CD4-positive, alpha-beta memory T cell (primary cell): Measurements from ENCODE around the gene BOD1L2. TPM values are rescaled to one million over a fixed set of nuclear protein-coding genes. Genes with fewer than 3 reads are reported as not detected.

Source experiments
- CTCF ChIA-PET: fragments of 350-600 bp; sonication (Branson Sonifier 250); formaldehyde crosslinking; loops from one replicate; lab custom pipeline; 2021; ENCODE audit warnings: inconsistent platforms; ENCODE audit not compliant: partially characterized antibody; lab: Charles Lee
- POLR2A ChIA-PET: fragments of 350-600 bp; sonication (Branson Sonifier 250); formaldehyde crosslinking; loops from one replicate; lab custom pipeline; 2021; ENCODE audit not compliant: partially characterized antibody; lab: Charles Lee
- DNase-seq, 5 donors: peaks; one replicate each; pipeline versions ENCODE4 v3.0.0 to v3.0.0-alpha.2; 2020 to 2022; ENCODE audit warnings: mixed read lengths in 1 of 5
- H3K27ac ChIP-seq: one replicate; pipeline ENCODE4 v1.7.0; 2013; ENCODE audit warnings: low read depth, low read length
- H3K27me3 ChIP-seq: 2 replicates; pipeline ENCODE4 v1.7.0; 2013; ENCODE audit warnings: mild to moderate bottlenecking, low read length, moderate library complexity; ENCODE audit not compliant: insufficient read depth
- H3K36me3 ChIP-seq: 2 replicates; pipeline ENCODE4 v1.7.0; 2013; ENCODE audit warnings: mild to moderate bottlenecking, low read length, moderate library complexity; ENCODE audit not compliant: insufficient read depth
- H3K4me1 ChIP-seq: 2 replicates; pipeline ENCODE4 v1.7.0; 2013; ENCODE audit warnings: mild to moderate bottlenecking, low read length, moderate library complexity; ENCODE audit not compliant: insufficient read depth
- H3K4me3 ChIP-seq, 2 donors: one replicate each; pipeline ENCODE4 v1.7.0; 2013; ENCODE audit warnings: low read length in 2 of 2, mild to moderate bottlenecking in 1 of 2
- H3K9me3 ChIP-seq, 2 donors: one replicate each; pipeline ENCODE4 v1.7.0; 2013; ENCODE audit warnings: low read length in 2 of 2, control low read depth in 1 of 2; ENCODE audit not compliant: control insufficient read depth in 1 of 2
- H3K27ac Mint-ChIP-seq, 7 donors: one replicate each; pipeline ENCODE4 v1.8.0; 2020 to 2021; ENCODE audit warnings: mixed read lengths in 7 of 7, mild to moderate bottlenecking in 6 of 7, inconsistent platforms in 3 of 7, moderate library complexity in 3 of 7
- H3K27me3 Mint-ChIP-seq, 2 donors: one replicate each; pipeline ENCODE4 v1.8.0; 2020 to 2021; ENCODE audit warnings: mixed read lengths in 2 of 2
- H3K36me3 Mint-ChIP-seq, 2 donors: one replicate each; pipeline ENCODE4 v1.8.0; 2020 to 2021; ENCODE audit warnings: mixed read lengths in 2 of 2, inconsistent platforms in 1 of 2, mild to moderate bottlenecking in 1 of 2
- H3K4me1 Mint-ChIP-seq, 4 donors: one replicate each; pipeline ENCODE4 v1.8.0; 2020 to 2021; ENCODE audit warnings: mixed read lengths in 4 of 4, mild to moderate bottlenecking in 1 of 4
- H3K4me3 Mint-ChIP-seq, 8 donors: one replicate each; pipeline ENCODE4 v1.8.0; 2020 to 2021; ENCODE audit warnings: mixed read lengths in 8 of 8, mild to moderate bottlenecking in 7 of 8, moderate library complexity in 6 of 8, inconsistent platforms in 3 of 8
- H3K9me3 Mint-ChIP-seq, 8 donors: one replicate each; pipeline ENCODE4 v1.8.0; 2020 to 2021; ENCODE audit warnings: mixed read lengths in 8 of 8, mild to moderate bottlenecking in 5 of 8, inconsistent platforms in 3 of 8, moderate library complexity in 1 of 8
- intact Hi-C: fragments of 100-400 bp; cut with micrococcal nuclease; formaldehyde crosslinking; loops from one replicate; pipeline ENCODE4 v1.15.1; 2023
- polyA plus RNA-seq, 2 donors: library from polyadenylated mRNA; unstranded; fragments of 300-500 nt; fragmentation: Illumina TruSeq; gene quantifications; one replicate each; pipeline ENCODE4 v1.2.3, GENCODE V29; 2021
- total RNA-seq, 2 experiments: library from RNA; stranded (reverse); gene quantifications; one replicate each; pipeline ENCODE4 v1.2.3, GENCODE V29; 2021

The BOD1L2 gene
- total and polyA plus RNA-seq, 4 experiments from 2014 or later = not detected

DNA sequence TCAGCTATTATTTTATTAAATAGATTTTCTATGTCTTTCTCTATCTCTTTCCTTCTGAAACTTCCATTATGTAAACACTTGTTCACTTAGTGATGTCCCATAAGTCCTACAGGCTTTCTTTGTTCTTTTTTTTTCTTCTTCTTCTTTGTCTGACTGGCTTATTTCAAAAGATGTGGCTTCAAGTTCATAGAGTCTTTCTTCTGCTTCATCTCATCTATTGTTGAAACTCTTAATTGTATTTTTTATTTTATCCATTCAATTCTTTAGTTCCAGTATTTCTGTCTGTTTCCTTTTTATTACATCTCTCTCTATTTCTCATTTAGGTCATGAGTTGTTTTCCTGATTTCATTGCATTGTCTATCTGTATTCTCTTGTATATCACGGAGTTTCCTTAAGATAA, 38.5 kb downstream of the BOD1L2 start:
- POLR2A ChIA-PET = no interaction called here
- Mint-ChIP-seq H3K9me3 (peaks cover 2 to 64% (median 35%) of the 10 kb centered on the region in 8 donors), H3K4me3 (no peak overlapping the region)

GRCh38 chr18:57188851-57189557, 42.1 kb downstream of the BOD1L2 start:
- Mint-ChIP-seq H3K4me1 (no peaks in the 10 kb centered on the region), H3K4me3 (no peak overlapping the region), H3K27ac (no peak overlapping the region), H3K9me3 (peaks cover 0 to 40% (median 27%) of the 10 kb centered on the region in 8 donors), H3K36me3 (no peaks in the 10 kb centered on the region), H3K27me3 (peaks cover 4 to 5% of the 10 kb centered on the region in 2 donors)
- Histone ChIP-seq H3K9me3 (peaks cover 0 to 6% of the 10 kb centered on the region in 2 donors), H3K27ac (no peak overlapping the region), H3K4me1 (no peaks in the 10 kb centered on the region), H3K36me3 (no peaks in the 10 kb centered on the region), H3K27me3 (no peaks in the 10 kb centered on the region), H3K4me3 (no peak overlapping the region)
- ChIA-PET POLR2A (no interaction called here), CTCF (no interaction called here)
- DNase-seq = no peak
- intact Hi-C loops = no loop called here

More for the DNA sequence above, 38.5 kb downstream of the BOD1L2 start:
- Histone ChIP-seq H3K4me1 (no peaks in the 10 kb centered on the region), H3K27ac (no peak overlapping the region), H3K27me3 (no peaks in the 10 kb centered on the region), H3K9me3 (peaks cover 0 to 6% of the 10 kb centered on the region in 2 donors), H3K36me3 (no peaks in the 10 kb centered on the region), H3K4me3 (no peak overlapping the region)
- CTCF ChIA-PET = no interaction called here
- intact Hi-C loops = no loop called here
- Mint-ChIP-seq H3K4me1 (no peaks in the 10 kb centered on the region), H3K27me3 (peaks cover 2 to 4% of the 10 kb centered on the region in 2 donors), H3K36me3 (no peaks in the 10 kb centered on the region), H3K27ac (no peak overlapping the region)
- DNase-seq = no peak

- peaks cover 0 to 32% (median 22%) of the 10 kb centered on the region in 8 donors for H3K9me3 Mint-ChIP-seq
- H3K4me3 Mint-ChIP-seq = no peak overlapping the region
- no peaks in the 10 kb centered on the region for H3K36me3 Mint-ChIP-seq
- peaks cover 4 to 5% of the 10 kb centered on the region in 2 donors for H3K27me3 Mint-ChIP-seq
- no peak for DNase-seq
- no peak overlapping the region for H3K27ac ChIP-seq
- H3K4me1 Mint-ChIP-seq = no peaks in the 10 kb centered on the region
- H3K9me3 ChIP-seq = peaks cover 0 to 6% of the 10 kb centered on the region in 2 donors
- ChIA-PET CTCF (no interaction called here), POLR2A (no interaction called here)
- no peaks in the 10 kb centered on the region for H3K4me1 ChIP-seq
- H3K27ac Mint-ChIP-seq = no peak overlapping the region
- intact Hi-C loops = no loop called here
- no peak overlapping the region for H3K4me3 ChIP-seq
- H3K36me3 ChIP-seq = no peaks in the 10 kb centered on the region
- no peaks in the 10 kb centered on the region for H3K27me3 ChIP-seq
Measured at GRCh38 chr18:57190026-57190425, 43.1 kb downstream of the BOD1L2 start.

GRCh38 chr18:57194070-57194469, 47.2 kb downstream of the BOD1L2 start:
- Mint-ChIP-seq H3K36me3 (no peaks in the 10 kb centered on the region), H3K4me1 (no peaks in the 10 kb centered on the region), H3K27ac (no peak overlapping the region), H3K27me3 (peaks cover 3 to 10% of the 10 kb centered on the region in 2 donors), H3K4me3 (no peak overlapping the region), H3K9me3 (peaks cover 0 to 9% (median 0%) of the 10 kb centered on the region in 8 donors)
- H3K27me3 ChIP-seq = no peaks in the 10 kb centered on the region
- DNase-seq = no peak
- H3K27ac ChIP-seq = no peak overlapping the region
- ChIA-PET POLR2A (no interaction called here), CTCF (no interaction called here)
- no peaks in the 10 kb centered on the region for H3K36me3 ChIP-seq
- intact Hi-C loops = no loop called here
- no peaks in the 10 kb centered on the region for H3K9me3 ChIP-seq
- no peaks in the 10 kb centered on the region for H3K4me1 ChIP-seq
- no peak overlapping the region for H3K4me3 ChIP-seq

GRCh38 chr18:57194622-57195021, 47.7 kb downstream of the BOD1L2 start:
- Mint-ChIP-seq H3K4me3 (no peak overlapping the region), H3K4me1 (no peaks in the 10 kb centered on the region), H3K9me3 (peaks cover 0 to 9% (median 0%) of the 10 kb centered on the region in 8 donors), H3K36me3 (no peaks in the 10 kb centered on the region), H3K27ac (no peak overlapping the region), H3K27me3 (peaks cover 3 to 10% of the 10 kb centered on the region in 2 donors)
- DNase-seq = no peak
- ChIA-PET CTCF (no interaction called here), POLR2A (no interaction called here)
- H3K27me3 ChIP-seq = no peaks in the 10 kb centered on the region
- no peaks in the 10 kb centered on the region for H3K4me1 ChIP-seq
- no peaks in the 10 kb centered on the region for H3K9me3 ChIP-seq
- intact Hi-C loops = no loop called here
- no peak overlapping the region for H3K27ac ChIP-seq
- no peaks in the 10 kb centered on the region for H3K36me3 ChIP-seq
- no peak overlapping the region for H3K4me3 ChIP-seq

DNA sequence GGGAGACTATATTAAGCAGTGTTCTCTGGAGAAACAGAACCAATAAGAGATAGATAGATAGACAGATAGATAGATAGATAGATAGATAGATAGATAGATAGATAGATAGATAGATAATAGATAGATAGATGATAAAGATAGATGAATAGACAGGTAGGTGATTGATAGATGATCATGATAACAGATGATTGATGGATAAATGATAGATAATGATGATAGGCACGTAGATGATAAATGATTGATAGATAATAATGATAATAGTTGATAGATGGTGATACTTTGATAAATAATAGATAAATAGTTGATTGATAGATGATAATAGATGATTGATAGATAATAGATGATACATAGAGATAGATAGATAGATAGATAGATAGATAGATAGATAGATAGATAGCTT, 48.5 kb downstream of the BOD1L2 start:
- CTCF ChIA-PET = no interaction called here
- DNase-seq = no peak
- H3K27ac Mint-ChIP-seq = no peak overlapping the region
- intact Hi-C loops = no loop called here
- POLR2A ChIA-PET = no interaction called here
- no peaks in the 10 kb centered on the region for H3K4me1 ChIP-seq
- no peaks in the 10 kb centered on the region for H3K4me1 Mint-ChIP-seq
- no peak overlapping the region for H3K27ac ChIP-seq
- H3K27me3 Mint-ChIP-seq = peaks cover 3 to 12% of the 10 kb centered on the region in 2 donors
- H3K27me3 ChIP-seq = no peaks in the 10 kb centered on the region
- H3K4me3 ChIP-seq = no peak overlapping the region
- H3K9me3 ChIP-seq = no peaks in the 10 kb centered on the region
- peaks cover 0 to 5% (median 0%) of the 10 kb centered on the region in 8 donors for H3K9me3 Mint-ChIP-seq
- H3K36me3 Mint-ChIP-seq = no peaks in the 10 kb centered on the region
- no peak overlapping the region for H3K4me3 Mint-ChIP-seq
- no peaks in the 10 kb centered on the region for H3K36me3 ChIP-seq

DNA sequence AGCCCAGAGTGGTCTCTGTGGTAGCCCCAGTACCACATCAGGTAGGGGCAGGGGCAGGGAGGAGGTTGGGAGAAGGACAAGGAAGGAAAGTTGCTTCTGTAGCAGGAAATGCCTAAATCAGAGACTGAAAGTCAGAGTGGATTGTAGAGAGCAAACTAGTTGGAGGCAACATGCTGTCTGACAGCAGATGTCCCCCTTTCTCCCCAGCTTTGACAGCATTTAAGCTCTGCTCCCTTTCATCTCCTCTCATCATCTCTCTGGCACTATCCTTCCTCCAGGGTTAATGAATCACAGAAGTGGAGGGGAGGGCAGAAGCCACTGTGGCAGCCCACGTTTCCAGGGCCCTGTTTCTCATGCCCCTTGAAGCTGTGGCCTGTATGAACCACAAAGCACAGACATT, 50.4 kb downstream of the BOD1L2 start:
- H3K36me3 ChIP-seq = no peaks in the 10 kb centered on the region
- no peak overlapping the region for H3K4me3 ChIP-seq
- CTCF ChIA-PET = no interaction called here
- Mint-ChIP-seq H3K36me3 (no peaks in the 10 kb centered on the region), H3K9me3 (peaks cover 0 to 2% (median 0%) of the 10 kb centered on the region in 8 donors), H3K27ac (no peak overlapping the region), H3K27me3 (peaks cover 3 to 14% of the 10 kb centered on the region in 2 donors), H3K4me3 (no peak overlapping the region), H3K4me1 (no peaks in the 10 kb centered on the region)
- no peaks in the 10 kb centered on the region for H3K27me3 ChIP-seq
- DNase-seq = no peak
- H3K27ac ChIP-seq = no peak overlapping the region
- H3K9me3 ChIP-seq = no peaks in the 10 kb centered on the region
- POLR2A ChIA-PET = no interaction called here
- H3K4me1 ChIP-seq = no peaks in the 10 kb centered on the region
- intact Hi-C loops = no loop called here
